GM12865 (cell line): ENCODE measurements around the gene FAM118B.

ENCODE experiments used
- DNase-seq: peaks from one replicate; pipeline ENCODE4 v3.0.0; 2010; ENCODE audit warnings: low read depth
- H3K4me3 ChIP-seq: 2 replicates; pipeline ENCODE4 v1.5.1; 2011; ENCODE audit warnings: mild to moderate bottlenecking, low read depth, low read length, control low read depth
- TF ChIP-seq, protein P1 (sequence below): IDR thresholded peaks from 2 replicates; pipeline ENCODE4 v1.5.1; 2011; ENCODE audit warnings: low read length, control low read depth, low read depth, inconsistent platforms; ENCODE audit not compliant: insufficient read depth; ENCODE audit errors: missing control alignments

Gene FAM118B

DNA sequence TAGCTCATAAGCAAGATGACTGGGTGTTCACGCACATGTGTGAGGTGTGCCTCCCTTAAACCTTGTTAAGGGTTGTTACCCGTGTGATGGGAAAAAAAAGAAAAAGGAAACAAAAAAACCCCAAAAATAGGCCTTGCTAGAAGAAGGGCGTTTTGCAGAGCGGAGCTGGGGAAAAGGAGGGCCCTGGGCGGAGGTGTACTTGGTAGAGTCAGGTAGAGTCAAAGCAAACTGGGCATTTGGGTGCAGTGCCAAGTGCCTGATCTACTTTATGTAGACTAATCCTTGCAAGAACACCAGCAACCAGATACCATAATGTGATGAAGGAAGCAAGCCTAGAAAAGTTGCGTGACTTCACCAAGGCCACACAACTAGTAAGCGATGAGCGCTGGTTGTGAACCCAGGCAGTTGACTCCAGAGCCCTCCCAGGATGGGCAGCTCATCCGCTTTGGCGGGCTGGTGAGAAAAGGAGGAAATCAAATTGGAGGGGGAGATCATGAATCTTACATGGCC is 70.1 kb downstream of the FAM118B start:
- no peak for DNase-seq

DNA sequence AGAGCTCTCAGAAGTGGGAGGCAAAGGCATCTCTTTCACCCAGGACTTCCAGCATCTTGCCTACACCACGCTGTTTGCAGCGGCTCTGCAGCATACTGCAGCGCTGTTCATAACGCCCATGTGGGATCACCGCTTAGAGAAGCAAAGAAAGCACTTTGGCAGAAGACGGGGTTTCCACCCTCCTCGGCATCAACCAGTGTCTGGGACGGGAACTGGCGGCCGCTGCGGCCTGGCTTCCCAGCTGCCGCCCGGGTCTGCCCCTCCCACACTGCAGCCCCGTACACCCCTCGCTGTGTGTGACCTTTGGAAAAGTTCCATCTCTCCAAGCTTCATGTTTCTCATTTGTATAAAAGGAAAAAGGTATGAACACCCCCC is 70.8 kb downstream of the FAM118B start:
- TF ChIP-seq, protein P1, sequence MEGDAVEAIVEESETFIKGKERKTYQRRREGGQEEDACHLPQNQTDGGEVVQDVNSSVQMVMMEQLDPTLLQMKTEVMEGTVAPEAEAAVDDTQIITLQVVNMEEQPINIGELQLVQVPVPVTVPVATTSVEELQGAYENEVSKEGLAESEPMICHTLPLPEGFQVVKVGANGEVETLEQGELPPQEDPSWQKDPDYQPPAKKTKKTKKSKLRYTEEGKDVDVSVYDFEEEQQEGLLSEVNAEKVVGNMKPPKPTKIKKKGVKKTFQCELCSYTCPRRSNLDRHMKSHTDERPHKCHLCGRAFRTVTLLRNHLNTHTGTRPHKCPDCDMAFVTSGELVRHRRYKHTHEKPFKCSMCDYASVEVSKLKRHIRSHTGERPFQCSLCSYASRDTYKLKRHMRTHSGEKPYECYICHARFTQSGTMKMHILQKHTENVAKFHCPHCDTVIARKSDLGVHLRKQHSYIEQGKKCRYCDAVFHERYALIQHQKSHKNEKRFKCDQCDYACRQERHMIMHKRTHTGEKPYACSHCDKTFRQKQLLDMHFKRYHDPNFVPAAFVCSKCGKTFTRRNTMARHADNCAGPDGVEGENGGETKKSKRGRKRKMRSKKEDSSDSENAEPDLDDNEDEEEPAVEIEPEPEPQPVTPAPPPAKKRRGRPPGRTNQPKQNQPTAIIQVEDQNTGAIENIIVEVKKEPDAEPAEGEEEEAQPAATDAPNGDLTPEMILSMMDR, result no peak
- DNase-seq, result peak; percentile 41
- peak overlapping the region; percentile 71 for H3K4me3 ChIP-seq

More for the DNA sequence above, 70.1 kb downstream of the FAM118B start:
- TF ChIP-seq, protein P1, result no peak
- H3K4me3 ChIP-seq, result no peak overlapping the region

DNA sequence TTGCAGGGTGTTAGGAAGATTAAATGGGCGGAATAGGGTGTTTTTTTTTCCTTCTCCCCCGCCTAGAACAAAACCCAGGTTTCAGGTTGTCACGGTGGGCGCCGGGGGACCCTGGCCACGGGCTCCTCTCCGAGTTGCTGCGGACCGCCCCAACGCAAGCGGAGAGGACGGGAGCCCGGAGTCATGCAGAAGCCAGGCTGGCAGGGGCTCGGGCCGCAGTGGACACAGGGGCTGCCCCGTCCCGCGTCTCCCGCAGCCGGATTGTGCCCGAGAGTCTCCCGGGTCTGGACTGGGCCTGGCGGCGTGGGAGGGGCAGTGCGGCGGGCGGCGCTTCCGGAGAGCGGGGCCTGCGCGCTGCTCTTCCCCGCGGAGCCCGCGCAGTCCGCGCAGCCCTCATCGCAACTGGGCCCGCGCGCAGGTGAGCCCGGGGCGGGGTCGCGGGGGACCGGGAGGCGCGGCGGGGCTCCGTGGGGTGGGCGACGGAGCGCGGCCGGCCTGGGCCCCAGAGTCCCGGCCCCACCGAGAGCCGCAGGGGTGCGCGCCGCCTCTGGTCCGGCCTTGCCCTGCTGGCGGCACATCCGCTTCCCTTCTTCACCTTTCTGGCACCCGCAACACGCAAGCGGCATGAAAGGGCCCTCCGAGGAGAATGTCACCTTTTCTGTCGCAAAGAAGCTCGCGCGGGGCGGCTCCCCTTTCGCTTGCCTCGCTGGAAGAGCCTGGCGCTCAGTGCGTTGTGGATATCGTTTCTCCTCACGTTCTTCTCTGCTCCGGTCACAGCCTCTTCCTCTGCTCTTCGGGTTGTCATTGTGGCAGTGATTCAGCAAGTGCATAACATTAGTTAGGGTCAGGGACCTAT is 71.4 kb downstream of the FAM118B start, which contains the start of gene TIRAP:
TIRAP (plus strand) TSS at position 358 of the 856 bp plus-strand sequence. CDS start 7,802 bp downstream, outside the sequence.
- TF ChIP-seq, protein P1, result no peak
- peak; percentile 70 for DNase-seq
- H3K4me3 ChIP-seq, result peak within 1 kb of the TSS; percentile 71

DNA sequence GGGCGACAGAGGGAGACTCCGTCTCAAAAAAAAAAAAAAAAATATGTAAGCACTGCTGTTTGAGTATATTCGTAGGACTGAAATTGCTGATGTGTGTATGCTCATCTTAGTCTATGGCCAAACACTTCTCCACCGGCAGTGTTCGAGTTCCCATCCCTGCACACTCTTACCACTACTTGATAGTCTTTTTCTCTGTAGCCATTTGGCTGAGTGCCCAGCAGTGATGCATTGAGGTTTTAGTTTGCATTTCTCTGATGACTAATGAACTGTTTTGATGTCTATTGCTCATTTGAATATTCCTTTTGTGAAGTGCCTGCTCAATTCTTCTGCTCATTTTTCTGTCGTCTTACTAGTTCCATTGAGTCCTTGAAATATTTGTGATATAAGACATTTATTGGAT is 73.2 kb downstream of the FAM118B start:
- peak overlapping the region; percentile 71 for H3K4me3 ChIP-seq
- peak; percentile 91 for DNase-seq
- TF ChIP-seq, protein P1, result no peak

- no peak for DNase-seq
- TF ChIP-seq, protein P1, result no peak
- H3K4me3 ChIP-seq, result no peak overlapping the region
Measured at GRCh38 chr11:126288237-126288636, 76.7 kb downstream of the FAM118B start.

GRCh38 chr11:126290887-126291286 is 79.3 kb downstream of the FAM118B start:
- TF ChIP-seq, protein P1, result no peak
- H3K4me3 ChIP-seq, result no peak overlapping the region
- DNase-seq, result no peak

GRCh38 chr11:126293726-126294125 is 82.1 kb downstream of the FAM118B start:
- no peak overlapping the region for H3K4me3 ChIP-seq
- TF ChIP-seq, protein P1, result no peak
- DNase-seq, result peak; percentile 27
